K562 (cell line): ENCODE data around the gene GALNS. TPM values are rescaled to one million over a fixed set of nuclear protein-coding genes. Genes with fewer than 3 reads are reported as not detected.

Source experiments
- ARHGAP35 ChIP-seq: fragments of 450-650 bp; IDR thresholded peaks from 2 replicates; pipeline ENCODE4 v1.6.1; 2018; ENCODE audit not compliant: partially characterized antibody
- E2F4 ChIP-seq: sonication (generic); formaldehyde crosslinking; IDR thresholded peaks from 2 replicates; pipeline ENCODE4 v1.8.0; 2022; ENCODE audit warnings: mild to moderate bottlenecking, low read depth, missing genetic modification reagents
- HNRNPK ChIP-seq: fragments of 200-400 bp; formaldehyde crosslinking; IDR thresholded peaks from one replicate; pipeline ENCODE4 v1.6.1; 2018; ENCODE audit warnings: mild to moderate bottlenecking, low read depth, low read length; ENCODE audit not compliant: poor library complexity, severe bottlenecking
- MYC ChIP-seq, 2 experiments: fragments of 250-450 bp in 1 of 2; sonication (Bioruptor Pico) in 1 of 2; IDR thresholded peaks; 2 replicates each; pipeline versions ENCODE4 v1.5.1 to v1.6.1; 2012 to 2021; ENCODE audit warnings: low read depth in 2 of 2, borderline replicate concordance in 1 of 2, improper control_type of control experiment in 1 of 2, low read length in 1 of 2, mild to moderate bottlenecking in 1 of 2, moderate library complexity in 1 of 2
- NCOA2 ChIP-seq, 2 experiments: fragments of 450-650 bp; IDR thresholded peaks; 2 replicates each; pipeline ENCODE4 v1.6.1; 2018; ENCODE audit warnings: mild to moderate bottlenecking in 2 of 2, moderate library complexity in 1 of 2; ENCODE audit not compliant: partially characterized antibody in 2 of 2
- NR3C1 ChIP-seq: sonication (generic); formaldehyde crosslinking; IDR thresholded peaks from 2 replicates; pipeline ENCODE4 v1.8.1; 2022; ENCODE audit warnings: missing genetic modification reagents
- RAD51 ChIP-seq: fragments of 450-650 bp; IDR thresholded peaks from 2 replicates; pipeline ENCODE4 v1.7.1; 2016; ENCODE audit warnings: low read depth, mild to moderate bottlenecking, borderline replicate concordance
- RNF2 ChIP-seq: sonication (generic); IDR thresholded peaks from 2 replicates; pipeline ENCODE4 v1.6.1; 2016
- ZBTB1 ChIP-seq: sonication (generic); formaldehyde crosslinking; IDR thresholded peaks from 2 replicates; pipeline ENCODE4 v1.8.1; 2023; ENCODE audit warnings: missing genetic modification reagents, low read depth, mild to moderate bottlenecking, borderline replicate concordance
- ZNF146 ChIP-seq: IDR thresholded peaks from one replicate; pipeline ENCODE4 v1.6.1; 2018; ENCODE audit warnings: missing compliant biosample characterization; ENCODE audit not compliant: unreplicated experiment
- ZNF551 ChIP-seq: fragments of 250-450 bp; sonication (Bioruptor Pico); IDR thresholded peaks from 2 replicates; pipeline ENCODE4 v1.5.0; 2021; ENCODE audit warnings: mild to moderate bottlenecking, moderate library complexity
- polyA plus RNA-seq, 8 experiments: library from polyadenylated mRNA; depleted of rRNA in 4 of 8; stranded (reverse) in 5 of 8; unstranded in 3 of 8; fragments of >200 nt; fragmentation: Nextera tagmentation in 2 of 8; fragmentation: Illumina TruSeq in 1 of 8; extraction: Ambion mirVana in 2 of 8; extraction: Trizol in 1 of 8; gene quantifications; 2 replicates each; pipeline versions ENCODE4 v1.2.1 to v1.2.3, GENCODE V29; 2011 to 2014; ENCODE audit warnings: inconsistent platforms in 1 of 8, missing spikeins in 1 of 8
- total RNA-seq, 7 experiments: library from RNA; depleted of rRNA in 6 of 7; stranded (reverse); fragments of >200 nt in 6 of 7; fragmentation: Illumina TruSeq in 2 of 7; extraction: Trizol in 2 of 7; gene quantifications; 2 replicates each; pipeline versions ENCODE4 v1.2.1 to v1.2.3, GENCODE V29; 2011 to 2021; ENCODE audit warnings: low replicate concordance in 1 of 7
- TF ChIP-seq, protein P1 (sequence below): fragments of 450-650 bp; IDR thresholded peaks from 2 replicates; pipeline ENCODE4 v1.6.1; 2017; ENCODE audit warnings: antibody characterized with exemption, mild to moderate bottlenecking
- TF ChIP-seq, protein P2 (sequence below), 2 experiments: fragments of 200-800 bp in 1 of 2; sonication (Bioruptor generic) in 1 of 2; sonication (generic) in 1 of 2; formaldehyde crosslinking in 1 of 2; IDR thresholded peaks in 1 of 2; conservative IDR thresholded peaks in 1 of 2; 2 replicates each; pipeline versions ENCODE4 v1.5.0 to v1.6.1; 2016 to 2020; ENCODE audit warnings: missing compliant biosample characterization in 1 of 2, missing genetic modification characterization in 1 of 2, missing genetic modification reagents in 1 of 2

GALNS gene
- total and polyA plus RNA-seq, 9 of the 15 experiments (the other 6 are each of a cell fraction or from before 2014, with no cell fraction given), result 0.38 to 13.2 (median 4.3) TPM

DNA sequence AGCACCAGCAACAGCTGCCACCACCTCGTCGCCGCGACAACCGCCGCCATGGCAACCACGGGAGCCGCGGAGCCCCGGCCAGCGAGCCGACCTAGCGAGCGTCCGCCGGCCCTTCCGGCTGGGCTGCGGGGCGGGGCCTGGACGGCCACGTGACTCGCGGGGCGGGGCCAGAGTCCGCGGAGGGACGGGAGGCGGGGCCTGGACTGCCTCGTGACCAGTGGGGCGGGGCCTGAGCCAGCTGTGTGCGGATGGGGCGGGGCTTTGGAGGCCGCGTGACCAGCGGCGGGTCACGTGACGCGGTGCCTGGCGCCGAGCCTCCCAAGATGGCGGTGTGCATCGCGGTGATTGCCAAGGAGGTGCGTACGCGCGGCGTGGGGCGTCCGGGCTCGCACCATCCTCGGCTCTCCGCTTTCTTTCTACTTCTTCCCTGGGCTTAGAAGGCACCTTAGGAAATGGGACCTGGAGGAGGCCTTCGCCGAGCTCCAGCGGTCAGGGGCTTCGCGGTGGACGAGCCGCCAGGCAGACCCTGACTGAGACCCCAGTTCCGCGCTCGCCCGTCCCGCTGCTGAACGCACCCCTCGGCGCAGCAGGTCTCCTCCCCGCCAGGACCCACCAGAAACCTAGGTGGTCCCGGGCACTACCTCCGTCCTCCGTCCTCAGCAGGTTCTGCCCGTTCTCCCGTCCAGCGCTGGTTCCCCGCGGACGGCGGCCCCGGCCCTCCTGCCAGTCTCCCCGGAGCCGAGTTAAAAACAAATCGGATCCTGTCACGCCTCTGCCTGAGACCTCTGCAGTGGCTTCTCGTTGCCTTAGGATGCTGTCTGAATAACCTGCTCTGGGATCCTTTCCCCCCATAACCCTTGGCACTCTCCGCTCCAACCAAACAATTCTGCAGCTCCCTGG, at the start of gene GALNS, which contains the start of gene TRAPPC2L (continued):
- TF ChIP-seq, protein P1, sequence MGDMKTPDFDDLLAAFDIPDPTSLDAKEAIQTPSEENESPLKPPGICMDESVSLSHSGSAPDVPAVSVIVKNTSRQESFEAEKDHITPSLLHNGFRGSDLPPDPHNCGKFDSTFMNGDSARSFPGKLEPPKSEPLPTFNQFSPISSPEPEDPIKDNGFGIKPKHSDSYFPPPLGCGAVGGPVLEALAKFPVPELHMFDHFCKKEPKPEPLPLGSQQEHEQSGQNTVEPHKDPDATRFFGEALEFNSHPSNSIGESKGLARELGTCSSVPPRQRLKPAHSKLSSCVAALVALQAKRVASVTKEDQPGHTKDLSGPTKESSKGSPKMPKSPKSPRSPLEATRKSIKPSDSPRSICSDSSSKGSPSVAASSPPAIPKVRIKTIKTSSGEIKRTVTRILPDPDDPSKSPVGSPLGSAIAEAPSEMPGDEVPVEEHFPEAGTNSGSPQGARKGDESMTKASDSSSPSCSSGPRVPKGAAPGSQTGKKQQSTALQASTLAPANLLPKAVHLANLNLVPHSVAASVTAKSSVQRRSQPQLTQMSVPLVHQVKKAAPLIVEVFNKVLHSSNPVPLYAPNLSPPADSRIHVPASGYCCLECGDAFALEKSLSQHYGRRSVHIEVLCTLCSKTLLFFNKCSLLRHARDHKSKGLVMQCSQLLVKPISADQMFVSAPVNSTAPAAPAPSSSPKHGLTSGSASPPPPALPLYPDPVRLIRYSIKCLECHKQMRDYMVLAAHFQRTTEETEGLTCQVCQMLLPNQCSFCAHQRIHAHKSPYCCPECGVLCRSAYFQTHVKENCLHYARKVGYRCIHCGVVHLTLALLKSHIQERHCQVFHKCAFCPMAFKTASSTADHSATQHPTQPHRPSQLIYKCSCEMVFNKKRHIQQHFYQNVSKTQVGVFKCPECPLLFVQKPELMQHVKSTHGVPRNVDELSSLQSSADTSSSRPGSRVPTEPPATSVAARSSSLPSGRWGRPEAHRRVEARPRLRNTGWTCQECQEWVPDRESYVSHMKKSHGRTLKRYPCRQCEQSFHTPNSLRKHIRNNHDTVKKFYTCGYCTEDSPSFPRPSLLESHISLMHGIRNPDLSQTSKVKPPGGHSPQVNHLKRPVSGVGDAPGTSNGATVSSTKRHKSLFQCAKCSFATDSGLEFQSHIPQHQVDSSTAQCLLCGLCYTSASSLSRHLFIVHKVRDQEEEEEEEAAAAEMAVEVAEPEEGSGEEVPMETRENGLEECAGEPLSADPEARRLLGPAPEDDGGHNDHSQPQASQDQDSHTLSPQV, result no peak
- TF ChIP-seq ZNF146 (CRISPR knock-in tag), result no peak
- TF ChIP-seq ARHGAP35, result no peak
- TF ChIP-seq, protein P2, sequence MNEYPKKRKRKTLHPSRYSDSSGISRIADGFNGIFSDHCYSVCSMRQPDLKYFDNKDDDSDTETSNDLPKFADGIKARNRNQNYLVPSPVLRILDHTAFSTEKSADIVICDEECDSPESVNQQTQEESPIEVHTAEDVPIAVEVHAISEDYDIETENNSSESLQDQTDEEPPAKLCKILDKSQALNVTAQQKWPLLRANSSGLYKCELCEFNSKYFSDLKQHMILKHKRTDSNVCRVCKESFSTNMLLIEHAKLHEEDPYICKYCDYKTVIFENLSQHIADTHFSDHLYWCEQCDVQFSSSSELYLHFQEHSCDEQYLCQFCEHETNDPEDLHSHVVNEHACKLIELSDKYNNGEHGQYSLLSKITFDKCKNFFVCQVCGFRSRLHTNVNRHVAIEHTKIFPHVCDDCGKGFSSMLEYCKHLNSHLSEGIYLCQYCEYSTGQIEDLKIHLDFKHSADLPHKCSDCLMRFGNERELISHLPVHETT (CRISPR knock-in tag; conservative IDR thresholded peaks at IDR 0.05 in 1 of 2, IDR thresholded peaks at IDR 0.05 in 1 of 2), result 0 out of 4 replicates have a peak, but pooled peaks of 1 of the 2 experiments have one; percentile 50
- peak; percentile 100 for TF ChIP-seq RAD51
- no peak; the same call in 1 of the 2 replicates for TF ChIP-seq NR3C1 (CRISPR knock-in tag)
- TF ChIP-seq ZNF551, result no peak
- TF ChIP-seq NCOA2 (IDR thresholded peaks at IDR 0.05; ENCODE audit: partially characterized antibody in 2 of 2), result no peak
- TF ChIP-seq E2F4 (CRISPR knock-in tag), result no peak
- TF ChIP-seq MYC (IDR thresholded peaks at IDR 0.05; ENCODE audit: low read depth, low read length), result peak; percentile 81
- peak; percentile 24; the same call in 1 of the 2 replicates for TF ChIP-seq MYC (CRISPR knock-in tag; IDR thresholded peaks at IDR 0.05; ENCODE audit: borderline replicate concordance, low read depth)
- TF ChIP-seq HNRNPK, result peak; percentile 97
- no peak for TF ChIP-seq RNF2
- no peak for TF ChIP-seq ZBTB1 (CRISPR knock-in tag)
